CD4-positive, alpha-beta T cell (primary cell): ENCODE measurements around the gene ERC2. TPM values are rescaled to one million over a fixed set of nuclear protein-coding genes. Genes with fewer than 3 reads are reported as not detected.

Source experiments
- ATAC-seq: fragments of 200-7000 bp; cut with Tn5 transposase; one replicate; pipeline ENCODE4 v1.10.0; 2022; ENCODE audit warnings: mild to moderate bottlenecking; ENCODE audit not compliant: poor library complexity
- CTCF ChIA-PET: fragments of 350-600 bp; sonication (Branson Sonifier 250); formaldehyde crosslinking; loops from one replicate; lab custom pipeline; 2021; ENCODE audit warnings: antibody characterized with exemption, inconsistent platforms; lab: Charles Lee
- POLR2A ChIA-PET: fragments of 350-600 bp; sonication (Branson Sonifier 250); formaldehyde crosslinking; loops from one replicate; lab custom pipeline; 2021; ENCODE audit warnings: antibody characterized with exemption, inconsistent platforms; lab: Charles Lee
- DNase-seq, 14 experiments: peaks; one replicate each; pipeline ENCODE4 v3.0.0-alpha.2; 2013 to 2020; ENCODE audit warnings: mixed read lengths in 2 of 14
- H3K27ac ChIP-seq, 2 donors: one replicate each; pipeline versions ENCODE4 v1.5.1 to v1.7.0; 2013; ENCODE audit warnings: low read length in 2 of 2, low read depth in 1 of 2, mild to moderate bottlenecking in 1 of 2
- H3K27me3 ChIP-seq, 2 experiments: 1 replicate in 1 of 2; 2 replicates in 1 of 2; pipeline versions ENCODE4 v1.6.1 to v1.7.0; 2013; ENCODE audit warnings: low read length in 2 of 2, control low read depth in 1 of 2, mild to moderate bottlenecking in 1 of 2, moderate library complexity in 1 of 2; ENCODE audit not compliant: insufficient read depth in 2 of 2, control insufficient read depth in 1 of 2
- H3K36me3 ChIP-seq: one replicate; pipeline ENCODE4 v1.6.1; 2013; ENCODE audit warnings: low read length, control low read depth; ENCODE audit not compliant: insufficient read depth
- H3K4me1 ChIP-seq: one replicate; pipeline ENCODE4 v1.6.1; 2013; ENCODE audit warnings: low read length, control low read depth; ENCODE audit not compliant: insufficient read depth
- H3K4me3 ChIP-seq: one replicate; pipeline ENCODE4 v1.5.1; 2013; ENCODE audit warnings: mild to moderate bottlenecking, low read length, moderate library complexity
- H3K9me3 ChIP-seq, 2 experiments: 1 replicate in 1 of 2; 2 replicates in 1 of 2; pipeline versions ENCODE4 v1.6.1 to v1.7.0; 2013; ENCODE audit warnings: low read length in 2 of 2, mild to moderate bottlenecking in 2 of 2, control low read depth in 1 of 2, moderate library complexity in 1 of 2; ENCODE audit not compliant: control insufficient read depth in 1 of 2, insufficient read depth in 1 of 2
- H3K27ac Mint-ChIP-seq: one replicate; pipeline ENCODE4 v1.8.0; 2020; ENCODE audit warnings: mixed read lengths
- H3K27me3 Mint-ChIP-seq: one replicate; pipeline ENCODE4 v1.8.0; 2021; ENCODE audit warnings: mixed read lengths
- H3K36me3 Mint-ChIP-seq: one replicate; pipeline ENCODE4 v1.8.0; 2021; ENCODE audit warnings: low read depth, mixed read lengths
- H3K4me1 Mint-ChIP-seq: one replicate; pipeline ENCODE4 v1.8.0; 2021; ENCODE audit warnings: low read depth, mixed read lengths
- H3K4me3 Mint-ChIP-seq: one replicate; pipeline ENCODE4 v1.8.0; 2020; ENCODE audit warnings: mild to moderate bottlenecking, mixed read lengths
- H3K9me3 Mint-ChIP-seq: one replicate; pipeline ENCODE4 v1.8.0; 2020; ENCODE audit warnings: mixed read lengths
- intact Hi-C, 2 experiments: fragments of 100-400 bp; cut with DNase I in 1 of 2; cut with micrococcal nuclease in 1 of 2; formaldehyde crosslinking; loops; one replicate each; pipeline versions ENCODE4 v1.15.1 to v1.9.0; 2023 to 2025; cut with DNase I, micrococcal nuclease
- total RNA-seq, 174 experiments: library from RNA in 2 of 174; stranded (reverse) in 2 of 174; gene quantifications; one replicate each; pipeline ENCODE4 v1.2.3 and lab custom pipeline; 2021 to 2026
- TF ChIP-seq, protein P1 (sequence below): fragments of 200-600 bp; IDR thresholded peaks from one replicate; pipeline ENCODE4 v1.8.0; 2022; ENCODE audit warnings: antibody characterized with exemption, mild to moderate bottlenecking

Gene ERC2
- total RNA-seq, 2 experiments from 2014 or later = not detected

GRCh38 chr3:55540579-55540978, 927.7 kb downstream of the ERC2 start:
- ATAC-seq (no peak), DNase-seq (no peak)
- H3K4me1 Mint-ChIP-seq = no peaks in the 10 kb centered on the region
- no peaks in the 10 kb centered on the region for H3K36me3 ChIP-seq
- H3K27ac Mint-ChIP-seq = no peak overlapping the region
- peaks cover 0 to 12% of the 10 kb centered on the region in 2 experiments for H3K9me3 ChIP-seq
- no peaks in the 10 kb centered on the region for H3K9me3 Mint-ChIP-seq
- no peak overlapping the region for H3K4me3 ChIP-seq
- H3K4me3 Mint-ChIP-seq = no peak overlapping the region
- intact Hi-C loops = no loop called here
- H3K27me3 Mint-ChIP-seq = no peaks in the 10 kb centered on the region
- H3K36me3 Mint-ChIP-seq = no peaks in the 10 kb centered on the region
- ChIA-PET POLR2A (no interaction called here), CTCF (no interaction called here)
- no peaks in the 10 kb centered on the region for H3K4me1 ChIP-seq
- H3K27ac ChIP-seq = no peak overlapping the region
- TF ChIP-seq, protein P1, sequence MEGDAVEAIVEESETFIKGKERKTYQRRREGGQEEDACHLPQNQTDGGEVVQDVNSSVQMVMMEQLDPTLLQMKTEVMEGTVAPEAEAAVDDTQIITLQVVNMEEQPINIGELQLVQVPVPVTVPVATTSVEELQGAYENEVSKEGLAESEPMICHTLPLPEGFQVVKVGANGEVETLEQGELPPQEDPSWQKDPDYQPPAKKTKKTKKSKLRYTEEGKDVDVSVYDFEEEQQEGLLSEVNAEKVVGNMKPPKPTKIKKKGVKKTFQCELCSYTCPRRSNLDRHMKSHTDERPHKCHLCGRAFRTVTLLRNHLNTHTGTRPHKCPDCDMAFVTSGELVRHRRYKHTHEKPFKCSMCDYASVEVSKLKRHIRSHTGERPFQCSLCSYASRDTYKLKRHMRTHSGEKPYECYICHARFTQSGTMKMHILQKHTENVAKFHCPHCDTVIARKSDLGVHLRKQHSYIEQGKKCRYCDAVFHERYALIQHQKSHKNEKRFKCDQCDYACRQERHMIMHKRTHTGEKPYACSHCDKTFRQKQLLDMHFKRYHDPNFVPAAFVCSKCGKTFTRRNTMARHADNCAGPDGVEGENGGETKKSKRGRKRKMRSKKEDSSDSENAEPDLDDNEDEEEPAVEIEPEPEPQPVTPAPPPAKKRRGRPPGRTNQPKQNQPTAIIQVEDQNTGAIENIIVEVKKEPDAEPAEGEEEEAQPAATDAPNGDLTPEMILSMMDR = no peak
- no peaks in the 10 kb centered on the region for H3K27me3 ChIP-seq

DNA sequence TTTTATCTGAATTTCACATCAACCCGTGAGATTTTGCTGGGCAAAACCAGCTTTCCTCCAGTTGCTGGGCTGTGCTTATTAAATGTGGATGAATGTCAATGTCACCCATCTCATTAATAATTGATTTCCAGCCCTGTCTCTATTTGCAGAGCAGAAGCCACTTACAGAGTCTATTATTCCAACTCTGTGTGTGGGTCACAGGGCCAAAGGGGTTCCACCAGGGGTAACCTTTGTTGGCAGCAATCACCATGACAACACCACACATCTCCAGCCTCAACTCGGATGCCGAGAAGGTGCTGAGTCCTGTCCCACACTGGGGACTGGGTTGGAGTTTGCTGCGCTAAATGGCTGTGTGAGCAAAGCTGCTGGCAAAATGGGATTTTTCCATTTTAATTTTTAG, 930.1 kb downstream of the ERC2 start:
- Histone ChIP-seq H3K4me3 (no peak overlapping the region), H3K27me3 (no peaks in the 10 kb centered on the region), H3K36me3 (no peaks in the 10 kb centered on the region), H3K27ac (no peak overlapping the region), H3K9me3 (peaks cover 0 to 8% of the 10 kb centered on the region in 2 experiments), H3K4me1 (no peaks in the 10 kb centered on the region)
- no peak overlapping the region for H3K27ac Mint-ChIP-seq
- ChIA-PET CTCF (no interaction called here), POLR2A (no interaction called here)
- no peak for DNase-seq
- intact Hi-C loops = no loop called here
- TF ChIP-seq, protein P1 = no peak
- no peak overlapping the region for H3K4me3 Mint-ChIP-seq
- H3K27me3 Mint-ChIP-seq = no peaks in the 10 kb centered on the region
- no peaks in the 10 kb centered on the region for H3K9me3 Mint-ChIP-seq
- ATAC-seq = no peak
- no peaks in the 10 kb centered on the region for H3K4me1 Mint-ChIP-seq
- H3K36me3 Mint-ChIP-seq = no peaks in the 10 kb centered on the region

DNA sequence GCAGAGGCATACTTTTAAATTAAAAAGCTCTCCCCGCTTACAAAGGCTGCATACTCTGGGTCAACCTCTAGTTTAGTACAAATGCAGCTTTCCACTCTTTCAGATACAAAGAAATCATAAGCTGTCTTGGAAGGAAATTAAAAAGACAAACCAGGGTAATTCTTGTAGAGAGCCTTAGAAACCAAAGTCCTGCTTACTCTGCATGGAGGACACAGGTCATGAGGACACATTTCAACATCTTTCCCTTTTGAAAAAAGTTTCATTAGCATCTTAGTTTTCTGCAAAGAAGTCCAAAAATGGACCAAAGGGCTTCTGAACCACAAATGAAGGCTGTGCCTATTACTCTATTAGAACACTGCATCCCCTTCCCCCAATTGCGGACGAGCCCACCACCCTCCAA, 930.7 kb downstream of the ERC2 start:
- ChIA-PET CTCF (no interaction called here), POLR2A (no interaction called here)
- no peaks in the 10 kb centered on the region for H3K36me3 Mint-ChIP-seq
- H3K9me3 Mint-ChIP-seq = no peaks in the 10 kb centered on the region
- no peak overlapping the region for H3K4me3 Mint-ChIP-seq
- intact Hi-C loops = no loop called here
- Histone ChIP-seq H3K36me3 (no peaks in the 10 kb centered on the region), H3K27me3 (no peaks in the 10 kb centered on the region), H3K9me3 (peaks cover 0 to 6% of the 10 kb centered on the region in 2 experiments), H3K4me1 (no peaks in the 10 kb centered on the region), H3K4me3 (no peak overlapping the region), H3K27ac (no peak overlapping the region)
- ATAC-seq (no peak), DNase-seq (no peak)
- no peak overlapping the region for H3K27ac Mint-ChIP-seq
- TF ChIP-seq, protein P1 = no peak
- H3K27me3 Mint-ChIP-seq = no peaks in the 10 kb centered on the region
- H3K4me1 Mint-ChIP-seq = no peaks in the 10 kb centered on the region
